HCT116 (cell line): Measurements from ENCODE around the gene PIGC. TPM values are rescaled to one million over a fixed set of nuclear protein-coding genes. Genes with fewer than 3 reads are reported as not detected.
A peak's percentile ranks its signal among the peaks of the same experiment; 100 is the strongest.

Source experiments
- ATAC-seq: fragments of 200-7000 bp; cut with Tn5 transposase; 2 replicates; pipeline ENCODE4 v1.9.1; 2020; ENCODE audit warnings: mild to moderate bottlenecking, moderate library complexity
- BruUV-seq: library from RNA; stranded (reverse); fragments of 400-500 nt; replicated peaks from 2 replicates; lab custom pipeline; 2021; lab: Mats Ljungman, UMichigan
- CTCF ChIA-PET: fragments of 300-600 bp; sonication (Branson Sonifier 250); formaldehyde crosslinking; loops from one replicate; lab custom pipeline; 2021; ENCODE audit warnings: antibody characterized with exemption; lab: Charles Lee
- POLR2A ChIA-PET: fragments of 300-600, 350-600 bp; sonication (Branson Sonifier 250); formaldehyde crosslinking; loops from one replicate; lab custom pipeline; 2021; ENCODE audit warnings: antibody characterized with exemption; lab: Charles Lee
- RAD21 ChIA-PET, 2 experiments: fragments of 300-600 bp; sonication (Branson Sonifier 250); formaldehyde crosslinking; loops; one replicate each; lab custom pipeline; 2023; ENCODE audit warnings: low total read pairs in 2 of 2; ENCODE audit not compliant: uncharacterized antibody in 2 of 2, unreplicated experiment in 2 of 2, low non-redundant PET in 1 of 2; lab: Charles Lee
- DNase-seq: peaks from one replicate; pipeline ENCODE4 v3.0.0-alpha.2; 2010; ENCODE audit warnings: low read depth, low spot score
- H2AFZ ChIP-seq: fragments of 200-600 bp; shearing (Covaris generic), sonication (generic); 2 replicates; pipeline ENCODE4 v1.6.1; 2017; ENCODE audit warnings: low read depth, mixed run types, mixed read lengths, antibody characterized with exemption, low read length; ENCODE audit not compliant: poor library complexity, severe bottlenecking
- H3K27ac ChIP-seq: 2 replicates; pipeline ENCODE4 v1.5.1; 2012; ENCODE audit warnings: low read depth, low read length
- H3K27me3 ChIP-seq: fragments of 200-600 bp; sonication (generic); 2 replicates; pipeline ENCODE4 v1.6.1; 2016; ENCODE audit warnings: mixed run types, low read length, mixed read lengths; ENCODE audit not compliant: insufficient read depth
- H3K36me3 ChIP-seq, 2 experiments: fragments of 200-500 bp in 1 of 2; fragments of 200-600 bp in 1 of 2; sonication (Bioruptor generic) in 1 of 2; sonication (generic) in 1 of 2; 2 replicates each; pipeline versions ENCODE4 v1.5.1 to v1.6.1; 2014 to 2016; ENCODE audit warnings: low read length in 2 of 2, inconsistent platforms in 1 of 2, mixed read lengths in 1 of 2, mixed run types in 1 of 2; ENCODE audit not compliant: insufficient read depth in 2 of 2, control insufficient read depth in 1 of 2
- H3K4me1 ChIP-seq, 2 experiments: fragments of 200-600 bp in 1 of 2; sonication (generic) in 1 of 2; 2 replicates each; pipeline versions ENCODE4 v1.5.1 to v1.6.1; 2012 to 2017; ENCODE audit warnings: low read length in 2 of 2, inconsistent platforms in 1 of 2, mild to moderate bottlenecking in 1 of 2, mixed read lengths in 1 of 2, mixed run types in 1 of 2, moderate library complexity in 1 of 2; ENCODE audit not compliant: insufficient read depth in 2 of 2, control insufficient read depth in 1 of 2
- H3K4me2 ChIP-seq: fragments of 200-600 bp; sonication (generic); 2 replicates; pipeline ENCODE4 v1.6.1; 2017; ENCODE audit warnings: mixed run types, low read length, mixed read lengths
- H3K4me3 ChIP-seq, 2 experiments: fragments of 200-600 bp in 1 of 2; sonication (generic) in 1 of 2; replicated peaks in 1 of 2; 2 replicates each; pipeline ENCODE4 v1.5.1; 2011 to 2016; ENCODE audit warnings: low read length in 2 of 2, control low read depth in 1 of 2, low read depth in 1 of 2, mild to moderate bottlenecking in 1 of 2, mixed read lengths in 1 of 2, mixed run types in 1 of 2
- H3K79me2 ChIP-seq: fragments of 200-600 bp; sonication (generic); 2 replicates; pipeline ENCODE4 v1.6.1; 2017; ENCODE audit warnings: mild to moderate bottlenecking, mixed run types, low read length, moderate library complexity, mixed read lengths; ENCODE audit not compliant: insufficient read depth
- H3K9ac ChIP-seq: fragments of 200-600 bp; sonication (generic); 2 replicates; pipeline ENCODE4 v1.6.1; 2016; ENCODE audit warnings: low read length, mixed read lengths
- H3K9me2 ChIP-seq: fragments of 200-600 bp; sonication (generic), shearing (Covaris generic); 2 replicates; pipeline ENCODE4 v1.6.1; 2017; ENCODE audit warnings: mixed run types, mild to moderate bottlenecking, moderate library complexity; ENCODE audit not compliant: insufficient read depth
- H3K9me3 ChIP-seq, 2 experiments: fragments of 200-500 bp in 1 of 2; fragments of 200-600 bp in 1 of 2; sonication (Bioruptor generic) in 1 of 2; sonication (generic) in 1 of 2; 2 replicates each; pipeline ENCODE4 v1.6.1; 2014 to 2017; ENCODE audit warnings: low read length in 2 of 2, mixed read lengths in 2 of 2, inconsistent platforms in 1 of 2, low read depth in 1 of 2, mild to moderate bottlenecking in 1 of 2, mixed run types in 1 of 2, moderate library complexity in 1 of 2; ENCODE audit not compliant: control insufficient read depth in 1 of 2, insufficient read depth in 1 of 2
- H4K20me1 ChIP-seq: fragments of 200-600 bp; sonication (generic), shearing (Covaris generic); 2 replicates; pipeline ENCODE4 v1.6.1; 2017; ENCODE audit warnings: mixed run types, mild to moderate bottlenecking, moderate library complexity; ENCODE audit not compliant: insufficient read depth
- CBX3 ChIP-seq: IDR thresholded peaks from 2 replicates; pipeline ENCODE4 v1.6.1; 2012; ENCODE audit warnings: low read depth
- CEBPB ChIP-seq: IDR thresholded peaks from 2 replicates; pipeline ENCODE4 v1.6.1; 2012; ENCODE audit warnings: low read depth
- EZH2phosphoT487 ChIP-seq: fragments of 200-600 bp; IDR thresholded peaks from 2 replicates; pipeline ENCODE4 v1.6.1; 2018; ENCODE audit warnings: antibody characterized with exemption, borderline replicate concordance
- FOSL1 ChIP-seq: IDR thresholded peaks from 2 replicates; pipeline ENCODE4 v1.6.1; 2012; ENCODE audit warnings: low read depth
- JUND ChIP-seq: IDR thresholded peaks from 2 replicates; pipeline ENCODE4 v1.6.1; 2012
- POLR2A ChIP-seq: IDR thresholded peaks from 2 replicates; pipeline ENCODE4 v1.7.0; 2011; ENCODE audit warnings: borderline replicate concordance; ENCODE audit not compliant: insufficient read depth, insufficient read length; ENCODE audit errors: extremely low read depth
- POLR2AphosphoS5 ChIP-seq: IDR thresholded peaks from 2 replicates; pipeline ENCODE4 v1.6.1; 2011; ENCODE audit warnings: mild to moderate bottlenecking, low read depth, low read length, moderate library complexity
- SIN3A ChIP-seq: IDR thresholded peaks from 2 replicates; pipeline ENCODE4 v1.6.1; 2012; ENCODE audit warnings: low read depth
- SRF ChIP-seq: IDR thresholded peaks from 2 replicates; pipeline ENCODE4 v1.6.1; 2012; ENCODE audit warnings: low read depth
- TCF7L2 ChIP-seq: IDR thresholded peaks from 2 replicates; pipeline ENCODE4 v1.7.0; 2011; ENCODE audit warnings: borderline replicate concordance, inconsistent platforms; ENCODE audit not compliant: insufficient read depth, insufficient read length; ENCODE audit errors: extremely low read depth
- YY1 ChIP-seq: IDR thresholded peaks from 2 replicates; pipeline ENCODE4 v1.6.1; 2011; ENCODE audit warnings: low read length, low read depth, moderate library complexity, mild to moderate bottlenecking; ENCODE audit not compliant: insufficient replicate concordance; ENCODE audit errors: extremely low read depth
- ZNF274 ChIP-seq: fragments of 200-500 bp; sonication (Bioruptor generic); IDR thresholded peaks from 2 replicates; pipeline ENCODE4 v1.6.1; 2014; ENCODE audit warnings: mild to moderate bottlenecking, low read depth, low read length, inconsistent platforms
- intact Hi-C: fragments of 100-400 bp; cut with micrococcal nuclease; formaldehyde crosslinking; loops from 2 replicates; pipeline ENCODE4 v1.10.0; 2022
- total RNA-seq: library from RNA; stranded (reverse); gene quantifications from one replicate; pipeline ENCODE4 v1.2.1, GENCODE V29; 2021; ENCODE audit not compliant: unreplicated experiment
- TF ChIP-seq, protein P1 (sequence below): IDR thresholded peaks from 2 replicates; pipeline ENCODE4 v1.6.1; 2011; ENCODE audit warnings: mild to moderate bottlenecking, low read length, moderate library complexity; ENCODE audit not compliant: insufficient replicate concordance; ENCODE audit errors: extremely low read depth
- TF ChIP-seq, protein P2 (sequence below): IDR thresholded peaks from 2 replicates; pipeline ENCODE4 v1.6.1; 2012; ENCODE audit warnings: low read depth
- TF ChIP-seq, protein P3 (sequence below): IDR thresholded peaks from 2 replicates; pipeline ENCODE4 v1.6.1; 2012

The PIGC gene
- total RNA-seq, 1 experiment from 2014 or later = 11.9 TPM

DNA sequence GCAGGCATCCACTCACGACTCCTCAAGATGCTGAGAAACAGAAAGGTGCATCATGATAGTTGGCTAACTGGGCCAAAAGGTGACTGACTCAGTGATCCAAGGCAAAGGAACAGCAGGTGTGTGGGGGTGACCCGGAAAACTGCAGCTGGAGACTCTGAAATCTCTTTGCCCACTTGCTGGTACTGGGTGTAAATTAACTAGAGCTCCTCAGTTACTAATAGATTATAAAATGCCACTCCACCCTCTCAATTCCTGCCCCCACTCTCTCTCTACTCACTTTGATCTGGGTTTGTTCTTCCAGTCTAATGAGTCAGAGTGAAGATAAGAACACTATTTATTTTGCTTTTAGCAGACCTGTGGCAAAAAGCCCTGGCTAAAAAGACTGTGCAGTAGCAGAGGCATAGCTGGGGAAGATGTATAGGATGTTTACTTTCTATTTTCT is 7.2 kb upstream of the PIGC start:
- peaks cover 0 to 20% of the 10 kb centered on the region in 2 experiments; a peak in 2 of 4 replicates for H3K4me1 ChIP-seq
- H2AFZ ChIP-seq = peak overlapping the region; percentile 29

DNA sequence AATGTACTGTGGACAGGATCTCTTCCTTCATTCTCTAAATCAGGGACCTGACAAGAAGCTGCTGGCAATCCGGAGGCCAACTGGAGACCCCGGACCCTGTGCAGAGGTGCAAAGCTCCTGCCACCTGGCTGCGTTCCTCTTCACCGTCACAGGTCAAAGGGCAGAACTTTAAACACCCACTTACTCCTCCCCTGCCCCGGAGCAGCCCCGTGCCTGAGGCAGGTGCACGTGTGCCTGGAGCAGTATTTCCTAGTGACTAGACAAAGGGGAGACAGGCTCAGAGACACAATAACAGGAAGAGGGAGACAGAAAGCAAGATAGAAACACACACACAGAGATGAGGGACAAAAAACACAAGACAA is 6.6 kb upstream of the PIGC start:
- BruUV-seq = no TSS peak
- no peaks in the 10 kb centered on the region for H3K9me2 ChIP-seq
- POLR2A ChIA-PET = no interaction called here
- no peak for DNase-seq
- peak overlapping the region; percentile 5; the same call in 1 of the 2 replicates for H3K4me2 ChIP-seq
- intact Hi-C loops = loop anchor here (1.0 to 2.0 kb wide), 2 partner anchors 82 to 269 kb away; partner anchors contain the start of gene SUCO
- H3K27ac ChIP-seq = no peak overlapping the region
- CTCF ChIA-PET = interaction anchor here (0.7 to 3.3 kb wide), 4 partner anchors 9 to 448 kb away, joined by 3 to 24 read pairs (median 4); no protein-coding TSS in a partner anchor
- no peaks in the 10 kb centered on the region for H3K79me2 ChIP-seq
- H3K9me3 ChIP-seq = no peaks in the 10 kb centered on the region
- peaks cover 0 to 20% of the 10 kb centered on the region in 2 experiments; a peak in 2 of 4 replicates for H3K4me1 ChIP-seq
- peak; percentile 4; the same call in 1 of the 2 replicates for ATAC-seq
- RAD21 ChIA-PET = interaction anchor here in 1 of 2 experiments (1.2 kb wide), 1 partner anchor 465 kb away, joined by 3 read pairs; no protein-coding TSS in a partner anchor
- H3K36me3 ChIP-seq = no peaks in the 10 kb centered on the region
- peak overlapping the region; percentile 70 for H2AFZ ChIP-seq
- no peak overlapping the region for H3K4me3 ChIP-seq
- no peaks in the 10 kb centered on the region for H3K27me3 ChIP-seq
- H3K9ac ChIP-seq = no peak overlapping the region
- H4K20me1 ChIP-seq = no peaks in the 10 kb centered on the region
- TF ChIP-seq SRF (no peak), POLR2A (no peak), CBX3 (no peak), CEBPB (no peak)
- TF ChIP-seq, protein P1, sequence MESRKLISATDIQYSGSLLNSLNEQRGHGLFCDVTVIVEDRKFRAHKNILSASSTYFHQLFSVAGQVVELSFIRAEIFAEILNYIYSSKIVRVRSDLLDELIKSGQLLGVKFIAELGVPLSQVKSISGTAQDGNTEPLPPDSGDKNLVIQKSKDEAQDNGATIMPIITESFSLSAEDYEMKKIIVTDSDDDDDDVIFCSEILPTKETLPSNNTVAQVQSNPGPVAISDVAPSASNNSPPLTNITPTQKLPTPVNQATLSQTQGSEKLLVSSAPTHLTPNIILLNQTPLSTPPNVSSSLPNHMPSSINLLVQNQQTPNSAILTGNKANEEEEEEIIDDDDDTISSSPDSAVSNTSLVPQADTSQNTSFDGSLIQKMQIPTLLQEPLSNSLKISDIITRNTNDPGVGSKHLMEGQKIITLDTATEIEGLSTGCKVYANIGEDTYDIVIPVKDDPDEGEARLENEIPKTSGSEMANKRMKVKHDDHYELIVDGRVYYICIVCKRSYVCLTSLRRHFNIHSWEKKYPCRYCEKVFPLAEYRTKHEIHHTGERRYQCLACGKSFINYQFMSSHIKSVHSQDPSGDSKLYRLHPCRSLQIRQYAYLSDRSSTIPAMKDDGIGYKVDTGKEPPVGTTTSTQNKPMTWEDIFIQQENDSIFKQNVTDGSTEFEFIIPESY = no peak
- TF ChIP-seq, protein P2, sequence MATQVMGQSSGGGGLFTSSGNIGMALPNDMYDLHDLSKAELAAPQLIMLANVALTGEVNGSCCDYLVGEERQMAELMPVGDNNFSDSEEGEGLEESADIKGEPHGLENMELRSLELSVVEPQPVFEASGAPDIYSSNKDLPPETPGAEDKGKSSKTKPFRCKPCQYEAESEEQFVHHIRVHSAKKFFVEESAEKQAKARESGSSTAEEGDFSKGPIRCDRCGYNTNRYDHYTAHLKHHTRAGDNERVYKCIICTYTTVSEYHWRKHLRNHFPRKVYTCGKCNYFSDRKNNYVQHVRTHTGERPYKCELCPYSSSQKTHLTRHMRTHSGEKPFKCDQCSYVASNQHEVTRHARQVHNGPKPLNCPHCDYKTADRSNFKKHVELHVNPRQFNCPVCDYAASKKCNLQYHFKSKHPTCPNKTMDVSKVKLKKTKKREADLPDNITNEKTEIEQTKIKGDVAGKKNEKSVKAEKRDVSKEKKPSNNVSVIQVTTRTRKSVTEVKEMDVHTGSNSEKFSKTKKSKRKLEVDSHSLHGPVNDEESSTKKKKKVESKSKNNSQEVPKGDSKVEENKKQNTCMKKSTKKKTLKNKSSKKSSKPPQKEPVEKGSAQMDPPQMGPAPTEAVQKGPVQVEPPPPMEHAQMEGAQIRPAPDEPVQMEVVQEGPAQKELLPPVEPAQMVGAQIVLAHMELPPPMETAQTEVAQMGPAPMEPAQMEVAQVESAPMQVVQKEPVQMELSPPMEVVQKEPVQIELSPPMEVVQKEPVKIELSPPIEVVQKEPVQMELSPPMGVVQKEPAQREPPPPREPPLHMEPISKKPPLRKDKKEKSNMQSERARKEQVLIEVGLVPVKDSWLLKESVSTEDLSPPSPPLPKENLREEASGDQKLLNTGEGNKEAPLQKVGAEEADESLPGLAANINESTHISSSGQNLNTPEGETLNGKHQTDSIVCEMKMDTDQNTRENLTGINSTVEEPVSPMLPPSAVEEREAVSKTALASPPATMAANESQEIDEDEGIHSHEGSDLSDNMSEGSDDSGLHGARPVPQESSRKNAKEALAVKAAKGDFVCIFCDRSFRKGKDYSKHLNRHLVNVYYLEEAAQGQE = no peak
- TF ChIP-seq, protein P3, sequence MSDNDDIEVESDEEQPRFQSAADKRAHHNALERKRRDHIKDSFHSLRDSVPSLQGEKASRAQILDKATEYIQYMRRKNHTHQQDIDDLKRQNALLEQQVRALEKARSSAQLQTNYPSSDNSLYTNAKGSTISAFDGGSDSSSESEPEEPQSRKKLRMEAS = no peak

More for the DNA sequence above, 7.2 kb upstream of the PIGC start:
- Histone ChIP-seq H3K9me3 (no peaks in the 10 kb centered on the region), H3K27me3 (no peaks in the 10 kb centered on the region), H3K36me3 (no peaks in the 10 kb centered on the region), H3K79me2 (no peaks in the 10 kb centered on the region), H3K9me2 (no peaks in the 10 kb centered on the region), H4K20me1 (no peaks in the 10 kb centered on the region), H3K4me3 (no peak overlapping the region), H3K9ac (no peak overlapping the region), H3K27ac (no peak overlapping the region), H3K4me2 (peak overlapping the region; percentile 7; the same call in 1 of the 2 replicates)
- ChIA-PET CTCF (interaction anchor here (0.7 to 3.3 kb wide), 4 partner anchors 9 to 277 kb away, joined by 3 to 24 read pairs (median 4); no protein-coding TSS in a partner anchor), RAD21 (interaction anchor here in 1 of 2 experiments (0.7 to 1.2 kb wide), 2 partner anchors 267 to 465 kb away, joined by 3 read pairs; no protein-coding TSS in a partner anchor), POLR2A (no interaction called here)
- ATAC-seq (no peak), DNase-seq (no peak)
- no TSS peak for BruUV-seq
- intact Hi-C loops = loop anchor here (2.0 kb wide), 1 partner anchor 82 kb away; the partner anchor contains the start of gene SUCO
- no peak for TF ChIP-seq POLR2A
- TF ChIP-seq SIN3A = no peak
- peak; percentile 12; the same call in 1 of the 2 replicates for TF ChIP-seq JUND
- no peak for TF ChIP-seq POLR2AphosphoS5
- TF ChIP-seq ZNF274 = no peak
- no peak for TF ChIP-seq CBX3
- TF ChIP-seq TCF7L2 = peak; percentile 26
- TF ChIP-seq FOSL1 = peak; percentile 41; the same call in 1 of the 2 replicates
- TF ChIP-seq EZH2phosphoT487 = no peak
- TF ChIP-seq YY1 = no peak
